Activated T-helper 1 cell treated with Interleukin-2 at 50 U/mL for 16 hours (primary cell): ENCODE measurements around the gene SPATC1L.

ENCODE experiments used
- DNase-seq: peaks from one replicate; pipeline ENCODE4 v3.0.0-alpha.2; 2020; ENCODE audit warnings: low read depth

SPATC1L gene

DNA sequence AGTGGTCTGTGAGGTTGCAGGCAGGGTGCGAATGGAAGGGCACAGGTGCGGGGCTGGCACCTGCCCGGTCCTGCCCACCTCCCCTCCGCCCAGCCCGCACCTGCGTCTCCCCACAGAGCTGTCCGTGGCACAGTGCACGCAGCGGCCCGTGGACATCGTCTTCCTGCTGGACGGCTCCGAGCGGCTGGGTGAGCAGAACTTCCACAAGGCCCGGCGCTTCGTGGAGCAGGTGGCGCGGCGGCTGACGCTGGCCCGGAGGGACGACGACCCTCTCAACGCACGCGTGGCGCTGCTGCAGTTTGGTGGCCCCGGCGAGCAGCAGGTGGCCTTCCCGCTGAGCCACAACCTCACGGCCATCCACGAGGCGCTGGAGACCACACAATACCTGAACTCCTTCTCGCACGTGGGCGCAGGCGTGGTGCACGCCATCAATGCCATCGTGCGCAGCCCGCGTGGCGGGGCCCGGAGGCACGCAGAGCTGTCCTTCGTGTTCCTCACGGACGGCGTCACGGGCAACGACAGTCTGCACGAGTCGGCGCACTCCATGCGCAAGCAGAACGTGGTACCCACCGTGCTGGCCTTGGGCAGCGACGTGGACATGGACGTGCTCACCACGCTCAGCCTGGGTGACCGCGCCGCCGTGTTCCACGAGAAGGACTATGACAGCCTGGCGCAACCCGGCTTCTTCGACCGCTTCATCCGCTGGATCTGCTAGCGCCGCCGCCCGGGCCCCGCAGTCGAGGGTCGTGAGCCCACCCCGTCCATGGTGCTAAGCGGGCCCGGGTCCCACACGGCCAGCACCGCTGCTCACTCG lies 52.2 kb downstream of the SPATC1L start:
- DNase-seq: no peak

DNA sequence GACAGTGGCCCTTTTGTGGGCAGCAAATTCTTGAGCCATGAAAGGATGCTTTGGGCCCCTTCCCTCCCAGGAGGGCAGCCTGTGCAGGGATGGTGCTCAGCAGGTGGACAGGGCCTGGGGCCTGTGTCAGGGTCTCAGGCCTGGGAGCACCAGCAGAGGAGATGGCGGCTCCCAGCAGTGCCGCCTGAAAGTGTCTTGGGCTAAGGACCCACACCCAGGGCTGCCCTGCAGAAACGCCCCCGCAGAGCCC lies 52.7 kb downstream of the SPATC1L start:
- DNase-seq: no peak

DNA sequence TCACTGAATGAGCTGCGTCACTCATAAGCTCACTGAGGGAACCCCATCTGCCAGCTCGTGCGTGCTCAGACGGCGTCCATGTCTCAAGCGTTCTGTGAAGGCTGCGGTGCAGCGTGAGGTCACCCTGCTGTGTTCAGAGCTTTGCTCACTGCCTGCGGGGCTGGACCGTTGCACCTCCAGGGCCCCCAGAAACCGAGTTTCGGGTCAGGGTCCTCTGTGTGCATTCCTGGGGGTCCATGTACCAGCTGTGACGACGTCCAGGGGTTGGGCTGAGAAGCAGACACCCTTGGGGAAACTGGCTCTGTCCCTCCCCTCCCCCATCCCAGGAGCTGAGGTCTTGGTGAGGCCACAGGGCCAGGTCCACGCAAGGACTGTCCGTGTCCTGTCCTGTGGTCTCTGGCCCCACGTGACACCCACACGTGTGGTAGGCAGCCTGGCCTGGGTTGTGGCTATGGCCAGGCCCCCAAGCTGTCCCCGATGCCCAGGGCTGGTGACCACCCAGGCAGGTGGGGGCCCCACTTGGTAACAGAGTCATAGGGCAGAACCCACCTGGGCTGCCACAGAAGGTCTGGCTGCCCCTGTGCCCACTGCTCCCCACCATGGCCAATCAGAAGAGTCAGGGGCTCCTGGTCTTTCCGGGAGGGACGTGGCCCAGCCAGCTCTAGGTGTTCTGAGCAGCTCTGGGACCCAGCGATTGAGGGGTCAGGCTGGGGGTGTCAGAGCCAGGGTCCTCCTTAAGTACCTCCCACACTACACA lies 53.2 kb downstream of the SPATC1L start:
- DNase-seq: no peak

- no peak for DNase-seq
These were observed 54.2 kb downstream of the SPATC1L start for GRCh38 chr21:46129846-46130651.

- DNase-seq: no peak
These were observed 55.2 kb downstream of the SPATC1L start for GRCh38 chr21:46128933-46129571.

DNA sequence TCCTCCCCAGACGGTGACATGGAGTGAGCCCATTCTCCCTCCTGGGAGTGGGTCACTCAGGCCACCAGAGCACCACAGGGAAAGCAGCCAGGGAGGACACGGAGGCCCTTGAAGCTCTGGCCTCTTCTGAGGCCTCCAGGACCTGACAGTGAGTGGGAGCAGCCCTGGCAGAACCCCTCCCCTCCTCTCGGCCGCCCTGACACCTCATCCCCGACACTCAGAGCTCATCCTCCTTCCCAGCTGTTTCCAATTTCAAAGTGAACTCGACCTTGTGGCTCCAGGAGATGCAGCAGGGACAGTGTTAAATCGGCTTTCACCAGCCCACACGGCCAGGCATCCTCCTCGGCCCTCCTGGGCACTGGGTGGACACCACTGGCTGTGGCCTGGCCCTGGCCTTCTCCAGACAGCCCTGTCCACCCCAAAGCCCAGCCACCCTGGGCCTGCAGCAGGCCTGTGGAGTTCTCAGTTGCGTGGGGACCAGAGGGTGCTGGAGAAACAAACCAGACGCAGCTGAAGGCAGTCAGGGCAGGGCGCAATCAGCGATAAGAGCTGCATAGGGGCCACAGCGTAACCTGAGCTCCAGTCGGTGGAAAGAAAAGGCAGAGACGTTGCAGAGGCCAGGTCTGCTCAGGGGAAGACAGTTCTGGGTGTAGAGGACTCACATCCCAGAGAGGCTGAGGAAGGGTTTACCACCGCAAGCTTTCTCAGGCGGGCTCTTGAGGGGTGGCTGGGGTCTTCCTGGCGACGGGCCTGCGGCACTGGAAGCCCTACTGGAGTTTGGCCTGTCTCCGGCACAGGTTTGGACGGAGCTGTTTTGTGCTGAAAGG lies 55.9 kb downstream of the SPATC1L start:
- no peak for DNase-seq

DNA sequence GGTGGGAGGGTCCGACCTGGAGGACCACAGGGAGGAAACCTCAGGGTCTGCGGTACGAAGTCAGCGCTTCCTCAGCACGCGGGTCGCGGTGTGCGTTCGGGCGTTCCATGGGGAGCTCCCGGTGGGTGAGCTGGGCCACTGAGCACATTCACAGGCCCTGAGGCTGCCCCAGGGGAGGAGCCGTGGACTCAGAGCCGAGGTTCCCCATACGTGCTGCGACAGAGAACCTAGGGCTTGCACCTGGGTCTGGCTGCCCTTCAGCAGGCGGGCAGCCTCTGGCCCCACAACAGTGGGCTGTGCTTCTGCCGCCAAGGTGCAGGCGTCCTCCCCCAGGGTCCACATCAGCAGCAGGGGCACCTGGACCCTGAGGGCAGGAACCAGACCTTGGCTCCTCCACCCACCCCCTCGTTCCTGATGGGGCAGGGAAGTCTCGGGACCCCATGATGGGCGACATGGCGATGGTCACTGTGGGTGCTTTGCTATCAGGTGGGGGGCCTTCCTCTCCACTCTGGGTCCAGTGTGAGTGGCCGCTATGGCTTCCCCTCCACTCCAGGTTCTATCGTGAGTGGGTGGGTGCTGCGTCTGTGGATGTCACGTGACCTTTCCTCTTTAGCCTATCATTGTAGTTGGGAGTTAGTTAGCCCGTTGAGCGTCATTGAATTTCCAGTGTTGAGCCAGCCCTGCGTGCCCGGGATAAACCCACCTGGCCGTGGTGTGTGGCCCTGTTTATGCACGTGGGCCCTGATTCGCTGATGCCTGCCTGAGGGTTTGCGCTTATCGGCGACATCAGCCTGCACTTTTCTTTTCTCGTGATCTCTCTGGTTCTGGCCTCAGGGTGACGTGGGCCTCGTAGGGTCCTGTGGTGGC lies 56.8 kb downstream of the SPATC1L start:
- no peak for DNase-seq

- no peak for DNase-seq
These were observed 57.7 kb downstream of the SPATC1L start for GRCh38 chr21:46126309-46127238.

DNA sequence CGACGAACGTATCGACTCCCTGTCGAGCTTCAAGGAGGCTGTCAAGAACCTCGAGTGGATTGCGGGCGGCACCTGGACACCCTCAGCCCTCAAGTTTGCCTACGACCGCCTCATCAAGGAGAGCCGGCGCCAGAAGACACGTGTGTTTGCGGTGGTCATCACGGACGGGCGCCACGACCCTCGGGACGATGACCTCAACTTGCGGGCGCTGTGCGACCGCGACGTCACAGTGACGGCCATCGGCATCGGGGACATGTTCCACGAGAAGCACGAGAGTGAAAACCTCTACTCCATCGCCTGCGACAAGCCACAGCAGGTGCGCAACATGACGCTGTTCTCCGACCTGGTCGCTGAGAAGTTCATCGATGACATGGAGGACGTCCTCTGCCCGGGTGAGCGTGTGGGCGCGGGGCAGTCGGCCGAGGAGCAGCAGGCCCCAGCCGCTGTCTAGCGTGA lies 58.4 kb downstream of the SPATC1L start:
- no peak for DNase-seq

DNA sequence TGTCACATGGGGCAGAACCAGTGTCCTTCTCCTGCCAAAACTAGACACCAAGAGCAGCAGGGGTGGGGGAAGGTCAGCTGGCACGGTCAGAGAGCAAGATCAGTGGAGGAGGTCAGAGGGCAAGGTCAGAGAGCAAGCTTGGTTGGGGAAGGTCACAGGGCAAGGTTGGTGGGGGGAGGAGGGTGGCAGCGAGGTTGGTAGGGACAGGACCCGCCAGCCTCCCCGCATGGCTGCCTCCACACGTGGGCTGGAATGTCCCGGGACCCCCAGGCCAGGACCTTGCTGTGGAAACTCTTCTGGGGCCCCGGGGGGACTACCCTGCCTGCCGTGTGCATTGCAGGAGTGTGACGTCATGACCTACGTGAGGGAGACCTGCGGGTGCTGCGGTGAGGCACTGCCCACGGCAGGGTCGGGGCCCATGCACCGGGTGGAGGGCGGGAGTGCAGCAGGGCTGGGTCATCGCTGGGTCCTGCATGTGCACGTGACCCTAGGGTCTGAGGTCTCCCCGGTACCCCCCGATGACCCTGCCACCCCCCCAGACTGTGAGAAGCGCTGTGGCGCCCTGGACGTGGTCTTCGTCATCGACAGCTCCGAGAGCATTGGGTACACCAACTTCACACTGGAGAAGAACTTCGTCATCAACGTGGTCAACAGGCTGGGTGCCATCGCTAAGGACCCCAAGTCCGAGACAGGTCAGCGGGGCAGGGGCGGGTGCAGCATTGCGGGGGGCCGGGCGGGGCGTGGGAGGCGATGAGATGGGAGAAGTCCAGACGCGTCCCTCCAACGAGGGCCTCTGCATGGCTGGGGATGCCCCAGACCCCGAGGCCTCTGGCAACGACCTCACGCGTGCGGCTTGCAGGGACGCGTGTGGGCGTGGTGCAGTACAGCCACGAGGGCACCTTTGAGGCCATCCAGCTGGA lies 59.1 kb downstream of the SPATC1L start:
- no peak for DNase-seq

DNA sequence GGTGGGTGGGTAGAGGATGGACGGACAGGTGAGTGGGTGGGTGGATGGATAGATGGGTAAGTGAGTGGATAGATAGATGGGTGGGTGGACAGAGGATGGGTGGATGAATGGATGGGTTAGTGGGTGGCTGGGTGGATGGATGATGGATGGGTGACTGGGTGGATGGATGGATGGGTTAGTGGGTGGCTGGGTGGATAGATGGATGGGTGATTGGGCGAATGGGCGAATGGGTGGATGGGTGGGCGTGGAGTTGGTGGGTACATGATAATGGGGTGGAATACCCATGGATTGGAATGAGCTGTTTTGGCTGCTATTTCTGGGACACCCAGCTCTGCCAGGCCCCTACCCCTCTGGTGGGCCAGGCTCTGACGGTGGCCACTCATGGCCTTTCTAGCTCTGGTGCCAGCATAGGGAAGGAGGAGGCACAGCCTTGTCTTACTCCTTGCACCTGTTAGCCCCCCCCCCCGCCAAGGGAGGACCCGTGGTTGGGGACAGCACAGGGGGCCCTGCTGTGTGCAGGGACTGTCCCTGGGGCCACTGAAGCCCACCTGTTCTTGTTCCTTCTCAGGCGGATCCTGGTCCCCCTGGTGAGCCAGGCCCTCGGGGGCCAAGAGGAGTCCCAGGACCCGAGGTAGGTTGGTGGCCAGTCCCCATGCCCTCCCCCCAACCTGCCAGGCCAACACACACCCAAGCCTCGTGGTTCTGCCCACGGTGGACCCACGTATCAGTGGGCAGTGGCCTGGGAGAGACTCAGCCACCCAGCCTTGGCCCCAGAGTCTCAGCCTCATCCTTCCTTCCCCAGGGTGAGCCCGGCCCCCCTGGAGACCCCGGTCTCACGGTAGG lies 60.0 kb downstream of the SPATC1L start:
- no peak for DNase-seq

- no peak for DNase-seq
These were observed 61.2 kb downstream of the SPATC1L start for GRCh38 chr21:46122758-46123683.

GRCh38 chr21:46122237-46122671 lies 62.0 kb downstream of the SPATC1L start:
- no peak for DNase-seq

DNA sequence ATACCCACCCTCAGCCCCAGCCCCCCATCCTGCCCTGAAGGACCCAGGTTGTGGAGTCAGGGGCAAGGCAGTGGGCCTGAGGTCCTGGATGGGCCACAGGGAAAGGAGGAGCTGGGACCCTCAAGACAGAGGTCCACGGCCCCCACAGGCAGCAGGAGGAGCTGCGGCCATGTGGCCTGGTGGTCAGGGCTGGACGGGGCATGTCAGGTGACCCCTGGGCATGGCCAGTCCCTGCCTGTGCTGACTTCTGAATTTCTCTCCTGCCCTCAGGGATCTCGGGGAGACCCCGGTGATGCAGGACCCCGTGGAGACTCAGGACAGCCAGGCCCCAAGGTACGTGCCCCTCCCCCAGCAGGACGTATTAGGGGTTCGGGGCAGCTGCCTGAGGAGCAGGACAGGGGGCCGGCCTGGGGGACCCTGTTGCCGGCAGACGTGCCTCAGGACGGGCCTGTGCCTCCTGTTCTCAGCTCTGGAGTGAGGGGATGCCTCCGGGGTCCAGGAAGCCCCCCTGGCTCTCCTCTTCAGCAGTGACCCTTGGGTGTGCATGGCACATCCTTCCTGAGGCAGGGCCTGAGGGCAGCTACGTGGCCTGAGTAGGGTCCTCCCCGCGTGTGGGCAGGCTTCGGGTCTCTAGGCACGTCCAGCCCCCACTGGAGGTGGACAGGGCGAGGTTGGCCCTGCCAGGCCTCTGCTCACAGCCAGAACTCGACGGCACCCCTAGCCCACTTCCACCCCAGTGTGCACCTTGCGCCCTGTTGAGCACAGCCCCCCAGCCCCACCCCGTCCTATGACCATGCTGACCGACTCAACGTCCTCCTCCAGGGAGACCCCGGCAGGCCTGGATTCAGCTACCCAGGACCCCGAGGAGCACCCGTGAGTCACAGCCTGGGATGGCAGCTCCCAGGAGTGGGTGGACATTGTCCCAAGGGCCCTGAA lies 62.7 kb downstream of the SPATC1L start:
- no peak for DNase-seq
